ENCODE data around the gene MYO15B.

DNA sequence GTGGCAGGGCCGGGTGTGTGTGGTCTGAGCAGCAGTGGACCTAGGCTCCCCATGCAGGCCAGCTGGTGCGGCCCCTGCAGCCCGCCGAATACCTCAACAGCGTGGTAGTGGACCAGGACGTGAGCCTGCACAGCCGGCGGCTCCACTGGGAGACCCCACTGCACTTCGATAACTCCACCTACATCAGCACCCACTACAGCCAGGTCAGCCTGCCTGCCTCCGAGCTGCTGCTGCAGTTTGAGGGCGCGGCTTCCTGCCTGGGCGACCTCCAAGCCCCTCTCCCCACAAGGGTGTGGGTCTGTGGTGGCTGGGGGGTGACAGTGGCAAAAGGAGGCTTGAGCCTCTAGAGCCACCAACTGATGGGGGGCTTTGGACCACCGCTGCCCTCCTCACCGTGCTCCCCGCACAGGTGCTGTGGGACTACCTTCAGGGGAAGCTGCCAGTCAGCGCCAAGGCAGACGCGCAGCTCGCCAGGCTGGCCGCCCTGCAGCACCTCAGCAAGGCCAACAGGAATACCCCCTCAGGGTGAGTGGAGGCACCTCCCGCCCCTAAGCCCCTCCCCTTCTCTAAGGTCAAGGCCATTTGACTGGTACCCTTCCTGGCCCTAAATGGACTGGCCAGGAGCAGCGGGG is 37.2 kb downstream of the MYO15B start:
- TF ChIP-seq, protein P1, sequence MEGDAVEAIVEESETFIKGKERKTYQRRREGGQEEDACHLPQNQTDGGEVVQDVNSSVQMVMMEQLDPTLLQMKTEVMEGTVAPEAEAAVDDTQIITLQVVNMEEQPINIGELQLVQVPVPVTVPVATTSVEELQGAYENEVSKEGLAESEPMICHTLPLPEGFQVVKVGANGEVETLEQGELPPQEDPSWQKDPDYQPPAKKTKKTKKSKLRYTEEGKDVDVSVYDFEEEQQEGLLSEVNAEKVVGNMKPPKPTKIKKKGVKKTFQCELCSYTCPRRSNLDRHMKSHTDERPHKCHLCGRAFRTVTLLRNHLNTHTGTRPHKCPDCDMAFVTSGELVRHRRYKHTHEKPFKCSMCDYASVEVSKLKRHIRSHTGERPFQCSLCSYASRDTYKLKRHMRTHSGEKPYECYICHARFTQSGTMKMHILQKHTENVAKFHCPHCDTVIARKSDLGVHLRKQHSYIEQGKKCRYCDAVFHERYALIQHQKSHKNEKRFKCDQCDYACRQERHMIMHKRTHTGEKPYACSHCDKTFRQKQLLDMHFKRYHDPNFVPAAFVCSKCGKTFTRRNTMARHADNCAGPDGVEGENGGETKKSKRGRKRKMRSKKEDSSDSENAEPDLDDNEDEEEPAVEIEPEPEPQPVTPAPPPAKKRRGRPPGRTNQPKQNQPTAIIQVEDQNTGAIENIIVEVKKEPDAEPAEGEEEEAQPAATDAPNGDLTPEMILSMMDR (conservative IDR thresholded peaks at IDR 0.05; ENCODE audit: low read depth, low read length) = no peak
- TF ChIP-seq FOS (IDR thresholded peaks at IDR 0.05; ENCODE audit: low read depth, low read length) (no peak), RFX5 (IDR thresholded peaks at IDR 0.05; ENCODE audit: low read depth, low read length) (no peak), POLR2A (IDR thresholded peaks at IDR 0.05; ENCODE audit: low read depth, low read length) (no peak), CEBPB (IDR thresholded peaks at IDR 0.05; ENCODE audit: low read depth, low read length) (no peak), RAD21 (IDR thresholded peaks at IDR 0.05; ENCODE audit: low read length) (no peak), CHD1 (IDR thresholded peaks at IDR 0.05; ENCODE audit: low read depth, low read length) (no peak), MXI1 (IDR thresholded peaks at IDR 0.05; ENCODE audit: borderline replicate concordance, low read depth, low read length) (no peak), BHLHE40 (IDR thresholded peaks at IDR 0.05; ENCODE audit: low read depth, low read length) (no peak), NFE2L2 (IDR thresholded peaks at IDR 0.05; ENCODE audit: low read depth, low read length) (no peak)
- TF ChIP-seq, protein P2, sequence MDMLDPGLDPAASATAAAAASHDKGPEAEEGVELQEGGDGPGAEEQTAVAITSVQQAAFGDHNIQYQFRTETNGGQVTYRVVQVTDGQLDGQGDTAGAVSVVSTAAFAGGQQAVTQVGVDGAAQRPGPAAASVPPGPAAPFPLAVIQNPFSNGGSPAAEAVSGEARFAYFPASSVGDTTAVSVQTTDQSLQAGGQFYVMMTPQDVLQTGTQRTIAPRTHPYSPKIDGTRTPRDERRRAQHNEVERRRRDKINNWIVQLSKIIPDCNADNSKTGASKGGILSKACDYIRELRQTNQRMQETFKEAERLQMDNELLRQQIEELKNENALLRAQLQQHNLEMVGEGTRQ (IDR thresholded peaks at IDR 0.05; ENCODE audit: low read depth, low read length) = no peak

All from IMR-90 (cell line).